OCI-LY3 (cell line): ENCODE data around the gene SPACA7.

Experiments
- H2AFZ ChIP-seq: fragments of 200-600, 300-600 bp; shearing (Covaris generic); 2 replicates; pipeline ENCODE4 v1.6.0; 2014; ENCODE audit warnings: antibody characterized with exemption, low read depth, low read length
- H3K27ac ChIP-seq: fragments of 200-600, 300-600 bp; sonication (generic); 2 replicates; pipeline ENCODE4 v1.5.1; 2014; ENCODE audit warnings: mild to moderate bottlenecking, low read length, moderate library complexity, mixed read lengths
- H3K27me3 ChIP-seq: fragments of 200-600, 300-600 bp; sonication (generic); 2 replicates; pipeline ENCODE4 v1.6.1; 2014; ENCODE audit warnings: low read depth, low read length, mixed read lengths
- H3K36me3 ChIP-seq: fragments of 200-600, 300-600 bp; sonication (generic); replicated peaks from 2 replicates; pipeline ENCODE3; 2014; ENCODE audit warnings: low read depth, low read length, mixed read lengths
- H3K4me1 ChIP-seq: fragments of 300-600, 200-600 bp; sonication (generic); 2 replicates; pipeline ENCODE4 v1.6.1; 2014; ENCODE audit warnings: low read length, mixed read lengths
- H3K4me2 ChIP-seq: fragments of 200-600, 300-600 bp; sonication (generic); 2 replicates; pipeline ENCODE4 v1.6.1; 2014; ENCODE audit warnings: low read length, mixed read lengths
- H3K4me3 ChIP-seq: fragments of 300-600, 200-600 bp; sonication (generic); 2 replicates; pipeline ENCODE4 v1.5.1; 2014; ENCODE audit warnings: antibody characterized with exemption, mild to moderate bottlenecking, low read length, moderate library complexity
- H3K79me2 ChIP-seq: fragments of 300-600, 200-600 bp; shearing (Covaris generic); 2 replicates; pipeline ENCODE4 v1.6.1; 2014; ENCODE audit warnings: mild to moderate bottlenecking, low read length, mixed read lengths
- H3K9ac ChIP-seq: fragments of 300-600, 200-600 bp; shearing (Covaris generic); 2 replicates; pipeline ENCODE4 v1.6.0; 2014; ENCODE audit warnings: mild to moderate bottlenecking, low read length, moderate library complexity
- H3K9me3 ChIP-seq: fragments of 200-600, 300-600 bp; shearing (Covaris generic); 2 replicates; pipeline ENCODE4 v1.6.1; 2014; ENCODE audit warnings: low read length, mixed read lengths; ENCODE audit not compliant: insufficient read depth
- H4K20me1 ChIP-seq: fragments of 200-600, 300-600 bp; sonication (generic); 2 replicates; pipeline ENCODE4 v1.6.1; 2016; ENCODE audit warnings: low read length, mixed read lengths; ENCODE audit not compliant: insufficient read depth
- CTCF ChIP-seq: fragments of 200-600, 300-600 bp; sonication (generic); IDR thresholded peaks from 2 replicates; pipeline ENCODE4 v1.5.1; 2014; ENCODE audit warnings: antibody characterized with exemption, low read length, low read depth
- EZH2phosphoT487 ChIP-seq: fragments of 200-600 bp; shearing (Covaris generic); IDR thresholded peaks from 2 replicates; pipeline ENCODE4 v1.6.1; 2018; ENCODE audit warnings: antibody characterized with exemption, mixed run types, low read depth

SPACA7 gene

DNA sequence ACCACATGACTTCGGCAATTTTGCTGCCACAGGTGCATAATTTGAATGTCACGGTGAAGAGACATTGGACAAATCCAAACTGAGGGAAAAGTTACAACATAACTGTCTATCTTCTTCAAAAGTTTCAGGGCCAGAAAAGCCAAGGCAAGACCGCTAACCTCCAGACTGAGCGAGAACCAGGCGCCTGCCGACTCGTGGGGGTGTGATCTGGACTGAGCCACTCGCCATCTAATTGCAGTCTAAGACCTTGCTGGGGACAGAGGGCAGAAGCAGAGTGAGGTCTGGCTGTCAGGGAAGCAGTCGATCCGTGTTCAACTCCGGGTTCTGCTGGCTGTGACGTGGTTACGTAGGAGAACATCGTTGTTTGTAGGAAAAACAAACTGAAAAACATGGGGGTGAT, 88.6 kb downstream of the SPACA7 start:
- H3K4me1 ChIP-seq: no peaks in the 10 kb centered on the region
- H3K9me3 ChIP-seq: no peaks in the 10 kb centered on the region
- no peak overlapping the region for H3K4me3 ChIP-seq
- no peak overlapping the region for H3K27ac ChIP-seq
- peaks cover 15% of the 10 kb centered on the region for H3K36me3 ChIP-seq
- TF ChIP-seq EZH2phosphoT487: no peak
- TF ChIP-seq CTCF: no peak
- H3K79me2 ChIP-seq: no peaks in the 10 kb centered on the region
- no peaks in the 10 kb centered on the region for H4K20me1 ChIP-seq
- no peak overlapping the region for H2AFZ ChIP-seq
- no peaks in the 10 kb centered on the region for H3K27me3 ChIP-seq
- H3K9ac ChIP-seq: no peak overlapping the region
- no peak overlapping the region for H3K4me2 ChIP-seq

DNA sequence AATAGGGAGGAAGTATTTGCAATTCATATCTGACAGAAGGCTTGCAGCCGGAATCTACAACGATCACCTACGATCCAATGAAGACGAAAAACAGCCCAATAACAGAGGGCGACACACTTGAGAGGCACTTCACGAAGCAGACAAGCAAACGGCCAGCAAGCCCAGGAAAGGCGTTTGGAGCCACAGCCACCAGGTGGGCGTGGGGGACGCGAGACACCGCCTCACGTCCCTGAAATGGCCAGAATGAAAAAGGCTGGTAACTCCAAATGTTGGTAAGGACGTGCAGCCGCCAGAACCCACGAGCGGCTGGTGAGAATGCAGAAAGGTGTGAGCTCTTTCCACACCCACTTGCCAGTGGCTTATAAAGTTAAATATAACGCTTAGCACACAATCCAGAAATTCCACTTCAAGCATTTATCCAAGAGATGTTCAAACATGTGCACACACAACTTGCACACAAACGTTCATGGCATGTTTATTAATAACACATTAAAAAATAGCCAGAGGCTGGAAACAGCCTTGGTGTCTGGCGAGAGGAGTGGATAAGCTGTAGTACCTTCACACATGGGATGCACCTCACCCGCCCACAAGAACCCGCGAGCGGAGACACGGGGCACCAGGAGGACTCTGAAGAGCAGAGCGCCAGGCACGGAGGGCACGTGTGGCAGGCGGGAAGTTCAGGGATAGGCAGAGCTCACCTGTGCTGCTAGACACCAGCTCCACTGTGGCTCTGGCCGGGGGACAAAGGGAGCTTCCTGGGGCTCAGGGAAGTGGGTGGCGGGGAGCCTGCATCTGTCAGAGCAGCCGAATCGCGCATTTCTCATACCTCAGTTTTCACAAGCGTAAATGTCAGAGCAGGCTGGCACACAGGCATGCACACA, 89.3 kb downstream of the SPACA7 start:
- Histone ChIP-seq H3K4me3 (no peak overlapping the region), H3K9me3 (no peaks in the 10 kb centered on the region), H3K27ac (no peak overlapping the region), H3K27me3 (no peaks in the 10 kb centered on the region), H2AFZ (no peak overlapping the region), H4K20me1 (no peaks in the 10 kb centered on the region), H3K4me1 (no peaks in the 10 kb centered on the region), H3K79me2 (no peaks in the 10 kb centered on the region), H3K36me3 (peaks cover 11% of the 10 kb centered on the region), H3K9ac (no peak overlapping the region), H3K4me2 (no peak overlapping the region)
- TF ChIP-seq CTCF: no peak
- TF ChIP-seq EZH2phosphoT487: no peak

DNA sequence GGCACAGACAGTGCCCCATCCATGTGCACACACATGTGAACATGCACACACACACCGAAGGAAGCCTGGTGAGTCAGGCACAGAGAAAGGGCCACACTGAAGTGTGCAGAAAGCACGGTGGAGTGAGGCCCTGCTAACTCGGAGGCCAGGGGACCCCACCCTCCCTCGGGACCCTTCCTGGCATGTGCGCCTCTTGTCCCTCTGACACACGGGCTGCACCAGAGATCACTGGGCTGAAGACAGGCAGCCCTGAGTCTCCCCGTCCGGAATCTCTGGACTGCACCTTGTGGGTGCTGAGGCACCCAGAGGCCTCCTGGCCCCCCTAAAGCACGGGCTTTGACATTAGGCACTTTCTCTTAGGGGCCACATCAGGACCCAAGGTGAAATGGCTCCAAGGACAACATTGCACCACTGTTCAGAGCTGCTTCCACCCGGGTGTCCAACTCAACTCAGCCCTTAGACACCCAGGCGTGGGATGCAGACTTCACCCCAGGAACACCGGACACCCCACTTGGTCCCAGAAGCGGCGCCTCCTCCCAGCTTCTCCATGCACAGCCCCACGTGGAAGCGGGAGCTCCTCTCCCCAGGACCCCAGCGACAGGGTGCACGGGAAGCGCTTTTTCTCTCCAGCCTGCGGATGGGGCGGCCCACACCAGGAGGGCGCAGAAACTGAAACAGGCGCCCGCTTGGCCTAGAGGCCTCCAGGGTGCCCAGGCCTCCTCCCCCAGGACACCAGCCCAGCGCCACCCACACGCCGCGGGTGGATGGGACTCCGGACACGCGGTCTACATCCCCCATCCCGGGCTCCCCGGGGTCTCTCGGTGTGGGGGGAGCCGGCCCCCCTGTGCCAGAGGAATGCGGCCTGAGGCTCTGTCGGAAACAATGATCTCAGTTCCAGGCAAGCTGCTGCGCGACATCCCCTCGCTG, 90.2 kb downstream of the SPACA7 start:
- Histone ChIP-seq H3K27me3 (no peaks in the 10 kb centered on the region), H3K4me1 (no peaks in the 10 kb centered on the region), H3K9me3 (no peaks in the 10 kb centered on the region), H4K20me1 (no peaks in the 10 kb centered on the region), H3K79me2 (no peaks in the 10 kb centered on the region), H3K4me3 (no peak overlapping the region), H3K27ac (no peak overlapping the region), H3K4me2 (no peak overlapping the region), H2AFZ (no peak overlapping the region), H3K36me3 (peaks cover 11% of the 10 kb centered on the region), H3K9ac (no peak overlapping the region)
- TF ChIP-seq EZH2phosphoT487: no peak
- no peak for TF ChIP-seq CTCF

DNA sequence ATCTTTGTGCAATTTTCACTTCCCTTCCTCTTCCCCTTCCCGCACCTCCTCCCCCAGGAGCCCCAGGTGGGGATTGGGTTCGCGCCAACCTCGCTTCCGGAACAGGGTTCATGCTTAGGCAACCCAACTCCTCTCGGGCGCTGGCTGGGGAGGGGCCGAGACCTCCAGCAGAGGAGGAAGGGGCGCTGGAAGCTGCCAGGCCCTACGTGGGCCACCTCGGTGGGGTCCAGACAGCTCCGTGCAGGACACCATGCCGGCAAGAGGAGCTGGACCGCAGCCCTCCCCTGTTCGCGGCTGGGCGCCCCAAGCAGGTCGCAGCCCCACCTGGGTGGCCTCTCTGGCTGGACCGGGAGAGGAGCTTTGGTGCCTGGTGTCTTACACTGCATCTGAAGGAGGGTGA, 91.1 kb downstream of the SPACA7 start:
- H3K27me3 ChIP-seq: no peaks in the 10 kb centered on the region
- H3K9ac ChIP-seq: no peak overlapping the region
- H3K4me1 ChIP-seq: no peaks in the 10 kb centered on the region
- no peak overlapping the region for H3K27ac ChIP-seq
- H3K4me2 ChIP-seq: no peak overlapping the region
- H3K4me3 ChIP-seq: no peak overlapping the region
- no peaks in the 10 kb centered on the region for H3K9me3 ChIP-seq
- H3K79me2 ChIP-seq: no peaks in the 10 kb centered on the region
- H3K36me3 ChIP-seq: peaks cover 5% of the 10 kb centered on the region
- TF ChIP-seq CTCF (no peak), EZH2phosphoT487 (no peak)
- H2AFZ ChIP-seq: no peak overlapping the region
- no peaks in the 10 kb centered on the region for H4K20me1 ChIP-seq
